ENCODE measurements around the gene LRRC38.
"Not testable (repeated sequence)": the region's sequence is repeated elsewhere in the genome, so short reads cannot be mapped to it uniquely, and the experiment has no call there.

LRRC38 gene

DNA sequence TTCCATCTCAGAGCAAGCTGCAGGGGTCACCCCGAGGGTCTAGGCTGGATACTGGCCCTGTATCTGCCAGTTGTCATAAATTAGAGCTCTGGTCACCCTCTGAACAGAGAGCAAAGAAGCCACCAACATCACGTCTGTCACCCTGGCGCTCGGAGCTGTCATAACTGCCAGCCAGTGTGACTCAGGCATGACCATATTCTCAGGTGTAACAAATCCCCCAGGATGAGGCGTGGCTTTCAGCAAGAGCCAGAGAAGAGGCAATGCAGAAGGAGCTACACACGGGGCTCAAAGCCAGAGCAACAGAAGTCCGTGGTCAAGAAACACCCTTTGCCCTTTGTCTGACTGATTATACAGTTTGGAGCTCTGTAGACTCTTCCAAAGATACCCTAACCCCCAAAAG, 63.6 kb downstream of the LRRC38 start:
- CTCF ChIA-PET: no interaction called here
- H3K4me3 ChIP-seq (ENCODE audit: low read depth, low read length): no peak overlapping the region
- TF ChIP-seq, protein P1, sequence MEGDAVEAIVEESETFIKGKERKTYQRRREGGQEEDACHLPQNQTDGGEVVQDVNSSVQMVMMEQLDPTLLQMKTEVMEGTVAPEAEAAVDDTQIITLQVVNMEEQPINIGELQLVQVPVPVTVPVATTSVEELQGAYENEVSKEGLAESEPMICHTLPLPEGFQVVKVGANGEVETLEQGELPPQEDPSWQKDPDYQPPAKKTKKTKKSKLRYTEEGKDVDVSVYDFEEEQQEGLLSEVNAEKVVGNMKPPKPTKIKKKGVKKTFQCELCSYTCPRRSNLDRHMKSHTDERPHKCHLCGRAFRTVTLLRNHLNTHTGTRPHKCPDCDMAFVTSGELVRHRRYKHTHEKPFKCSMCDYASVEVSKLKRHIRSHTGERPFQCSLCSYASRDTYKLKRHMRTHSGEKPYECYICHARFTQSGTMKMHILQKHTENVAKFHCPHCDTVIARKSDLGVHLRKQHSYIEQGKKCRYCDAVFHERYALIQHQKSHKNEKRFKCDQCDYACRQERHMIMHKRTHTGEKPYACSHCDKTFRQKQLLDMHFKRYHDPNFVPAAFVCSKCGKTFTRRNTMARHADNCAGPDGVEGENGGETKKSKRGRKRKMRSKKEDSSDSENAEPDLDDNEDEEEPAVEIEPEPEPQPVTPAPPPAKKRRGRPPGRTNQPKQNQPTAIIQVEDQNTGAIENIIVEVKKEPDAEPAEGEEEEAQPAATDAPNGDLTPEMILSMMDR (IDR thresholded peaks at IDR 0.05; ENCODE audit: insufficient read depth, low read length, missing control alignments): no peak
- DNase-seq (ENCODE audit: low read depth, low spot score): no peak
- POLR2A ChIA-PET: no interaction called here

DNA sequence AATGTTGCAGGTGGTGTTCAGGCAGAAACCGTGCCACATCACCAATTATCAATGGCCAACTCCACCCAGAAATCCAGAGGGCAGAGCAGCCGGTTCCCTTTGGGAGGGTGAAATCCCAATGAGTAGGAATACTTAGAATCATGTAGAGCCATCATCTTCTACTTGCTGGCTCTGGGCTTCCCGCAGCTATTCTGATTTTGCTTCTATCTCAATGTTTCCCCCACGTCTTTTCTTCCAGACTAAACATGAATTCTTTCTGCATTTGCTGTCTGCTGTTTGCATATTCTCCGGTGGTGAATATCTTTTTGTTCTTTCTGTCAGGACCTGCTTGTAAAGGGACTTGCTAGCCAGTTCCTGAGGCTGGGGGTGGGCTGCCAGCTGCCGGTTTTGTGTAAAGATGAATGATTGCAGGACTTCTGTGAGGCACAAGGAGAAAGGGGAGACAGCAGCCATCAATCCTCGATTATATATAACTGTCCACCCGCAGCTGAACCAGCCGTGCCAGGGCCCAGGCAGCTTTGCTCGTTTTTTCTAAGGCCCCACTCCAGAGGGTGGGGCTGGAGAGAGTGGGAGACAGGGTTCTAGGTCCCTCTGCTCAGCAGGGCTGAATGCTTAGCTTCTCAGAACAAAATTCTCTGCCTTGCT, 70.3 kb downstream of the LRRC38 start:
- CTCF ChIA-PET: no interaction called here
- TF ChIP-seq, protein P1 (IDR thresholded peaks at IDR 0.05; ENCODE audit: insufficient read depth, low read length, missing control alignments): no peak
- H3K4me3 ChIP-seq (ENCODE audit: low read depth, low read length): no peak overlapping the region
- no peak for DNase-seq (ENCODE audit: low read depth, low spot score)
- POLR2A ChIA-PET: no interaction called here

DNA sequence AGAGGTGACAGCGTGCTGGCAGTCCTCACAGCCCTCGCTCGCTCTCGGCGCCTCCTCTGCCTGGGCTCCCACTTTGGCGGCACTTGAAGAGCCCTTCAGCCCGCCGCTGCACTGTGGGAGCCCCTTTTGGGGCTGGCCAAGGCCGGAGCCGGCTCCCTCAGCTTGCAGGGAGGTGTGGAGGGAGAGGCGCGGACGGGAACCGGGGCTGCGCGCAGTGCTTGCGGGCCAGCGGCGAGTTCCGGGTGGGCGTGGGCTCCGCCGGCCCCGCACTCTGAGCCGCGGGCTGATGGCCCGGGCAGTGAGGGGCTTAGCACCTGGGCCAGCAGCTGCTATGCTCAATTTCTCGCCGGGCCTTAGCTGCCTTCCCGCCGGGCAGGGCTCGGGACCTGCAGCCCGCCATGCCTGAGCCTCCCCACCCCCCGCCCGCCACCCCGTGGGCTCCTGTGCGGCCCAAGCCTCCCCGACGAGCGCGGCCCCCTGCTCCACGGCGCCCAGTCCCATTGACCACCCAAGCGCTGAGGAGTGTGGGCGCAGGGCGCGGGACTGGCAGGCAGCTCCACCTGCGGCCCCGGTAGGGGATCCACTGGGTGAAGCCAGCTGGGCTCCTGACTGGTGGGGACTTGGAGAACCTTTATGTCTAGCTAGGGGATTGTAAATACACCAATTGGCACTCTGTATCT, 74.6 kb downstream of the LRRC38 start:
- DNase-seq (ENCODE audit: low read depth, low spot score); H3K4me3 ChIP-seq (ENCODE audit: low read depth, low read length); POLR2A ChIA-PET; CTCF ChIA-PET: not testable (repeated sequence)

DNA sequence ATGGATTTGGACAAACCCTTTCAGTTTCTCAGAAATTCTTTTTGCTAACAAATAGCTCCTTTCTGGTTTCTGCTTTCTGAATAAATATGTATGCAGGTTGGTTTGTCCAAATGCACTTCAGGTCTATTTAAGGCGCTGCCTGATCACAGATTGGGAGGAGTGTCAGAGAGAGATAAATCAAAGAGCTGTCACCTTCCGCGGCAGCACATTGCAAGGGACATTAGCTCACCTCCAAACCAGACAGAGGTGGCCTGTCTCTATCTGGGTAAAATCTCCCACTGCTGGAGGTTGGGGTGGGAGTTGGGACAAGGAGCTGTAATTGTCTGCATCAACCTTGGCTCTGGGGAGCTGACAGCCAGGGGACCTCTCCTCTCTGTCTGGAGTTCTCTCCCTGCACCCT, 78.3 kb downstream of the LRRC38 start:
- CTCF ChIA-PET: no interaction called here
- H3K4me3 ChIP-seq (ENCODE audit: low read depth, low read length): no peak overlapping the region
- POLR2A ChIA-PET: no interaction called here
- DNase-seq (ENCODE audit: low read depth, low spot score): no peak
- TF ChIP-seq, protein P1 (IDR thresholded peaks at IDR 0.05; ENCODE audit: insufficient read depth, low read length, missing control alignments): no peak

DNA sequence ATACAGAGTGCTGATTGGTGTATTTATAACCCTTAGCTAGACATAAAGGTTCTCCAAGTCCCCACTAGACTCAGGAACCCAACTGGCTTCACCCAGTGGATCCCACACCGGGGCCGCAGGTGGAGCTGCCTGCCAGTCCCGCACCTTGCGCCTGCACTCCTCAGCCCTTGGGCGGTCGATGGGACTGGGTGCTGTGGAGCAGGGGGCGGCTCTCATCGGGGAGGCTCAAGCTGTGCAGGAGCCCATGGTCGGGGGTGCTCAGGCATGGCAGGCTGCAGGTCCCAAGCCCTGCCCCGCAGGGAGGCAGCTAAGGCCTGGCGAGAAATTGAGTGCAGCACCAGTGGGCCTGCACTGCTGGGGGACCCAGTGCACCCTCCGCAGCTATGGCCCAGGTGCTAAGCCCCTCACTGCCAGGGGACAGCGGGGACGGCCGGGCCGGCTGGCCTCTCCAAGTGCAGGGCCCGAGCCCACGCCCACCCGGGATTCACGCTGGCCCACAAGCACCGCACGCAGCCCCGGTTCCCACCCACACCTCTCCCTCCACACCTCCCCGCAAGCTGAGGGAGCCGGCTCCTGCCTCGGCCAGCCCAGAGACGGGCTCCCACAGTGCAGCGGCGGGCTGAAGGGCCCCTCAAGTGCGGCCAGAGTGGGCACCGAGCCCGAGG, 80.0 kb downstream of the LRRC38 start:
- H3K4me3 ChIP-seq (ENCODE audit: low read depth, low read length); CTCF ChIA-PET; DNase-seq (ENCODE audit: low read depth, low spot score); POLR2A ChIA-PET: not testable (repeated sequence)

DNA sequence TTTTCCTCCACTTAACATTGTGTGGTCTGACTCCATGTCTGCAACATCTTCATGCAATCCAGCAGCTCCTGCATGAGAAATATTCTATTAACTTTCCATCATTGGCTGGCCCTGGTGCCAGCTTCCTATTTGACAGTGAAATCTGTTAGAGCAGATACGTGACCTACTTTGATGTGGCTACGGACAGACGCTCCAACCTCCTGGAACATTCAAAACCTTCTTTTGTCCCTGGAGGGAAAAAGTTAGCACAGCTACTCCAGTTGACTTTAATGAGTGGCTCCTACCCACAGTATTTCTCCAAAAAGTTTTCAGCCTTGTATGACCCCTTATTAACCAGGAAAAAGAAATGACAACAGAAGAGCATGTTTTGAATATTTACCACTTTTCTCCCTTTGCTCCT, 81.6 kb downstream of the LRRC38 start:
- TF ChIP-seq, protein P1 (IDR thresholded peaks at IDR 0.05; ENCODE audit: insufficient read depth, low read length, missing control alignments): no peak
- DNase-seq (ENCODE audit: low read depth, low spot score): no peak
- no peak overlapping the region for H3K4me3 ChIP-seq (ENCODE audit: low read depth, low read length)
- ChIA-PET POLR2A (no interaction called here), CTCF (no interaction called here)

DNA sequence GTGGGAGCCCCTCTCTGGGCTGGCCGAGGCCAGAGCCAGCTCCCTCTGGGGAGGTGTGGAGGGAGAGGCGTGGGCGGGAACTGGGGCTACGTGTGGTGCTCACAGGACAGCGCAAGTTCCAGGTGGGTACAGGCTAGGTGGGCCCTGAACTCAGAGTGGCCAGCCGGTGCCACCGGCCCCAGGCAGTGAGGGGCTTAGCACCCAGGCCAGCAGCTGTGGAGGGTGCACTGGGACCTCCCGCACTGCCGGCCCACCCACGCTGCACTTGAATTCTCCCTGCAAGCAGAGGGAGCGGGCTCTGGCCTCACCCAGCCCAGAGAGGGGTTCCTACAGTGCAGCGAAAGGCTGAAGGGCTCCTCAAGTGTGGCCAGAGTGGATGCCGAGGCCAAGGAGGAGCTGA, 83.3 kb downstream of the LRRC38 start:
- no peak overlapping the region for H3K4me3 ChIP-seq (ENCODE audit: low read depth, low read length)
- ChIA-PET POLR2A (no interaction called here), CTCF (no interaction called here)
- TF ChIP-seq, protein P1 (IDR thresholded peaks at IDR 0.05; ENCODE audit: insufficient read depth, low read length, missing control alignments): no peak
- DNase-seq (ENCODE audit: low read depth, low spot score): no peak

Data from AG04449 (cell line).